GM12878 (cell line): ENCODE measurements around the gene CDC42BPB. TPM values are rescaled to one million over a fixed set of nuclear protein-coding genes. Genes with fewer than 3 reads are reported as not detected.
A peak's percentile ranks its signal among the peaks of the same experiment; 100 is the strongest.
"Not testable (repeated sequence)": the region's sequence is repeated elsewhere in the genome, so short reads cannot be mapped to it uniquely, and the experiment has no call there.

ENCODE experiments used
- ATAC-seq: fragments of 200-7000 bp; cut with Tn5 transposase; 3 replicates; pipeline ENCODE4 v1.9.1; 2020; ENCODE audit warnings: mild to moderate bottlenecking, moderate library complexity
- BruUV-seq: library from RNA; stranded (reverse); fragments of 400-500 nt; replicated peaks from 2 replicates; lab custom pipeline; 2021; lab: Mats Ljungman, UMichigan
- CTCF ChIA-PET: fragments of 300-600 bp; sonication (Branson Sonifier 250); formaldehyde crosslinking; extraction: SDS; loops from one replicate; lab custom pipeline; 2021; ENCODE audit warnings: inconsistent platforms; lab: Yijun Ruan, JAX
- POLR2A ChIA-PET: fragments of 350-600 bp; formaldehyde crosslinking; extraction: SDS; loops from one replicate; lab custom pipeline; 2021; ENCODE audit warnings: inconsistent platforms; lab: Charles Lee
- RAD21 ChIA-PET: fragments of 300-600 bp; sonication (Branson Sonifier 250); formaldehyde crosslinking; loops from one replicate; lab custom pipeline; 2023; ENCODE audit warnings: antibody characterized with exemption; ENCODE audit not compliant: unreplicated experiment; lab: Charles Lee
- SMC1A ChIA-PET: fragments of 300-600 bp; sonication (Branson Sonifier 250); formaldehyde crosslinking; loops from one replicate; lab custom pipeline; 2023; ENCODE audit not compliant: unreplicated experiment, uncharacterized antibody; lab: Charles Lee
- DNase-seq: peaks from one replicate; pipeline ENCODE4 v3.0.0-alpha.2; 2011; ENCODE audit warnings: low read depth, low spot score
- FAIRE-seq: peaks from 3 replicates; lab custom pipeline; 2011; peaks lifted over from hg19 to GRCh38; lab: Jason Lieb, UNC
- H2AFZ ChIP-seq: 2 replicates; pipeline ENCODE4 v1.6.0; 2011; ENCODE audit warnings: low read depth, low read length, control low read depth; ENCODE audit not compliant: control insufficient read depth
- H3K27ac ChIP-seq: 2 replicates; pipeline ENCODE4 v1.5.1; 2011; ENCODE audit warnings: control low read depth; ENCODE audit not compliant: control insufficient read depth, insufficient read depth
- H3K27me3 ChIP-seq, 2 experiments: replicated peaks in 1 of 2; 2 replicates each; pipeline versions ENCODE4 v1.6.0 to v1.6.1; 2011; ENCODE audit warnings: low read length in 1 of 2; ENCODE audit not compliant: control insufficient read depth in 2 of 2, insufficient read depth in 2 of 2
- H3K36me3 ChIP-seq, 2 experiments: 2 replicates each; pipeline ENCODE4 v1.5.1; 2011; ENCODE audit warnings: low read length in 1 of 2; ENCODE audit not compliant: control insufficient read depth in 2 of 2, insufficient read depth in 2 of 2
- H3K4me1 ChIP-seq: 2 replicates; pipeline ENCODE4 v1.6.1; 2011; ENCODE audit warnings: mild to moderate bottlenecking, low read length, moderate library complexity, mixed read lengths; ENCODE audit not compliant: control insufficient read depth, insufficient read depth
- H3K4me2 ChIP-seq: 2 replicates; pipeline ENCODE4 v1.6.0; 2011; ENCODE audit warnings: control low read depth; ENCODE audit not compliant: control insufficient read depth, insufficient read depth
- H3K4me3 ChIP-seq: fragments of 200-600 bp; sonication (generic); 2 replicates; pipeline ENCODE4 v1.5.1; 2016
- H3K79me2 ChIP-seq: 2 replicates; pipeline ENCODE4 v1.6.0; 2011; ENCODE audit warnings: low read length; ENCODE audit not compliant: control insufficient read depth, insufficient read depth
- H3K9ac ChIP-seq: 2 replicates; pipeline ENCODE4 v1.8.0; 2011; ENCODE audit warnings: low read length, control low read depth, mixed read lengths; ENCODE audit not compliant: control insufficient read depth, insufficient read depth
- H3K9me3 ChIP-seq: replicated peaks from 3 replicates; pipeline ENCODE4 v1.5.1; 2011; ENCODE audit warnings: mild to moderate bottlenecking, low read length; ENCODE audit not compliant: control insufficient read depth, insufficient read depth
- H4K20me1 ChIP-seq: 2 replicates; pipeline ENCODE4 v1.6.0; 2011; ENCODE audit not compliant: control insufficient read depth, insufficient read depth
- CREM ChIP-seq: IDR thresholded peaks from 2 replicates; pipeline ENCODE4 v1.6.1; 2014; ENCODE audit warnings: antibody characterized with exemption, low read depth
- CTCF ChIP-seq, 3 experiments: IDR thresholded peaks in 2 of 3; conservative IDR thresholded peaks in 1 of 3; 2 replicates each; pipeline ENCODE4 v1.5.1; 2011; ENCODE audit warnings: low read depth in 3 of 3, low read length in 3 of 3, mild to moderate bottlenecking in 3 of 3, control low read depth in 2 of 3, moderate library complexity in 2 of 3, inconsistent platforms in 1 of 3, mixed read lengths in 1 of 3; ENCODE audit not compliant: control insufficient read depth in 2 of 3, insufficient read depth in 1 of 3; ENCODE audit errors: extremely low read depth in 1 of 3
- DPF2 ChIP-seq: fragments of 450-650 bp; IDR thresholded peaks from 2 replicates; pipeline ENCODE4 v1.6.1; 2017; ENCODE audit warnings: mild to moderate bottlenecking
- E2F4 ChIP-seq: IDR thresholded peaks from 2 replicates; pipeline ENCODE4 v1.6.1; 2012; ENCODE audit warnings: low read depth, low read length, improper control_type of control experiment
- EP300 ChIP-seq, 2 experiments: fragments of 150-350 bp in 1 of 2; IDR thresholded peaks; 2 replicates each; pipeline ENCODE4 v1.6.1; 2011 to 2012; ENCODE audit warnings: low read depth in 2 of 2, low read length in 2 of 2, borderline replicate concordance in 1 of 2, improper control_type of control experiment in 1 of 2, inconsistent platforms in 1 of 2; ENCODE audit not compliant: control insufficient read depth in 1 of 2
- FOXM1 ChIP-seq: IDR thresholded peaks from 2 replicates; pipeline ENCODE4 v1.6.1; 2012; ENCODE audit warnings: low read depth, mild to moderate bottlenecking, inconsistent platforms, low read length, moderate library complexity
- KLF5 ChIP-seq: fragments of 450-650 bp; IDR thresholded peaks from 2 replicates; pipeline ENCODE4 v1.6.1; 2014; ENCODE audit warnings: mild to moderate bottlenecking; ENCODE audit not compliant: partially characterized antibody
- SREBF2 ChIP-seq: IDR thresholded peaks from 2 replicates; pipeline ENCODE4 v1.6.1; 2012; ENCODE audit warnings: mild to moderate bottlenecking, low read length
- TCF12 ChIP-seq: IDR thresholded peaks from 2 replicates; pipeline ENCODE4 v1.6.1; 2011; ENCODE audit warnings: low read depth, mild to moderate bottlenecking, low read length
- USF1 ChIP-seq: IDR thresholded peaks from 2 replicates; pipeline ENCODE4 v1.6.1; 2011; ENCODE audit warnings: borderline replicate concordance, low read depth, mild to moderate bottlenecking, moderate library complexity, mixed read lengths, low read length; ENCODE audit not compliant: insufficient read depth; ENCODE audit errors: extremely low read length
- WRNIP1 ChIP-seq: IDR thresholded peaks from 2 replicates; pipeline ENCODE4 v1.6.1; 2011; ENCODE audit warnings: low read depth, low read length, improper control_type of control experiment, borderline replicate concordance
- WGBS: methylation state at CpG from one replicate; pipeline ENCODE4 v1.1.6; 2016; ENCODE audit warnings: low lambda C conversion rate; ENCODE audit not compliant: insufficient replicate concordance, insufficient coverage; ENCODE audit errors: missing lambda C conversion rate; 5-methylcytosine and 5-hydroxymethylcytosine counted together
- in situ Hi-C: fragments of 300-500 bp; cut with MboI; formaldehyde crosslinking; loops from 9 replicates; pipeline ENCODE4 v1.14.3; 2018; ENCODE audit warnings: mixed read lengths
- intact Hi-C: fragments of 100-400 bp; cut with micrococcal nuclease; formaldehyde crosslinking; loops from one replicate; pipeline ENCODE4 v1.14.2; 2022; ENCODE audit not compliant: unreplicated experiment
- polyA plus RNA-seq, 11 experiments: library from polyadenylated mRNA; depleted of rRNA in 4 of 11; unstranded in 6 of 11; stranded (reverse) in 5 of 11; fragments of >200 nt; fragmentation: Nextera tagmentation in 4 of 11; fragmentation: Illumina TruSeq in 1 of 11; extraction: Ambion mirVana in 4 of 11; extraction: Trizol in 1 of 11; gene quantifications; 1 replicate in 1 of 11; 2 replicates in 10 of 11; pipeline versions ENCODE4 v1.2.1 to v1.2.3, GENCODE V29; 2011 to 2016; ENCODE audit warnings: inconsistent platforms in 2 of 11, missing spikeins in 2 of 11, low read depth in 1 of 11
- total RNA-seq, 4 experiments: library from RNA; depleted of rRNA in 3 of 4; stranded (reverse); fragments of >200 nt in 3 of 4; fragmentation: Illumina TruSeq in 1 of 4; extraction: Trizol in 1 of 4; gene quantifications; 2 replicates each; pipeline versions ENCODE4 v1.2.1 to v1.2.3, GENCODE V29; 2013 to 2021

Gene CDC42BPB
- total and polyA plus RNA-seq, 10 of the 15 experiments (the other 5 are each of a cell fraction or from before 2014, with no cell fraction given) = 0.42 to 22.1 (median 13.3) TPM

- CTCF ChIA-PET = interaction anchor here (1.1 kb wide), 1 partner anchor 27 kb away, joined by 3 read pairs; no protein-coding TSS in a partner anchor
- DNase-seq, H3K9me3 ChIP-seq, in situ Hi-C loops, BruUV-seq, ATAC-seq, H3K4me2 ChIP-seq, intact Hi-C loops, H3K36me3 ChIP-seq, FAIRE-seq, H3K9ac ChIP-seq, H4K20me1 ChIP-seq, H3K4me3 ChIP-seq, H3K27me3 ChIP-seq, RAD21 ChIA-PET, H2AFZ ChIP-seq, H3K27ac ChIP-seq: not testable (repeated sequence)
- SMC1A ChIA-PET = interaction anchor here (1.2 to 1.4 kb wide), 3 partner anchors 8 to 353 kb away, joined by 3 to 4 read pairs (median 3); no protein-coding TSS in a partner anchor
- Histone ChIP-seq H3K79me2 (peaks cover 50% of the 10 kb centered on the region), H3K4me1 (peaks cover 31% of the 10 kb centered on the region)
- 64% methylated on average over 8 of the region's 8 CpGs for WGBS
- POLR2A ChIA-PET = interaction anchor here (0.6 kb wide), 1 partner anchor 78 kb away, joined by 3 read pairs; no protein-coding TSS in a partner anchor
These were observed 9.9 kb downstream of the CDC42BPB start for GRCh38 chr14:103047453-103047852.

GRCh38 chr14:103045371-103045869 is 11.9 kb downstream of the CDC42BPB start:
- intact Hi-C loops (no loop called here), in situ Hi-C loops (no loop called here)
- H3K79me2 ChIP-seq = peaks cover 42% of the 10 kb centered on the region
- POLR2A ChIA-PET = no interaction called here
- DNase-seq (peak; percentile 25), ATAC-seq (peak; percentile 85), FAIRE-seq (peak; percentile 56)
- H4K20me1 ChIP-seq = no peaks in the 10 kb centered on the region
- H3K27me3 ChIP-seq = no peaks in the 10 kb centered on the region
- peaks cover 12% of the 10 kb centered on the region; the same call in 2 of the 3 replicates for H3K9me3 ChIP-seq
- CTCF ChIA-PET = interaction anchor here (2.2 kb wide), 1 partner anchor 8 kb away, joined by 8 read pairs; no protein-coding TSS in a partner anchor
- no peak overlapping the region; the same call in 1 of the 2 replicates for H3K27ac ChIP-seq
- RAD21 ChIA-PET = no interaction called here
- SMC1A ChIA-PET = interaction anchor here (1.0 to 1.1 kb wide), 2 partner anchors 13 to 29 kb away, joined by 3 read pairs; no protein-coding TSS in a partner anchor
- BruUV-seq = no TSS peak
- WGBS = 1% methylated on average over 15 of the region's 15 CpGs
- peak overlapping the region; percentile 68 for H3K4me2 ChIP-seq
- no peak overlapping the region for H2AFZ ChIP-seq
- no peak overlapping the region for H3K9ac ChIP-seq
- H3K36me3 ChIP-seq = peaks cover 3 to 4% of the 10 kb centered on the region in 2 experiments; a peak in 3 of 4 replicates
- H3K4me3 ChIP-seq = peak overlapping the region; percentile 57
- peaks cover 26% of the 10 kb centered on the region for H3K4me1 ChIP-seq
- TF ChIP-seq CTCF (IDR thresholded peaks at IDR 0.05 in 2 of 3, conservative IDR thresholded peaks at IDR 0.05 in 1 of 3; ENCODE audit: control insufficient read depth in 2 of 3, extremely low read depth in 1 of 3, insufficient read depth in 1 of 3, low read depth in 3 of 3, low read length in 3 of 3) = no peak
- TF ChIP-seq USF1 = peak; percentile 62
- 0 out of 2 replicates have a peak, but pooled peaks have one; percentile 31 for TF ChIP-seq DPF2
- peak; percentile 23; the same call in 1 of the 2 replicates for TF ChIP-seq TCF12
- no peak for TF ChIP-seq SREBF2
- TF ChIP-seq CREM = peak; percentile 29; the same call in 1 of the 2 replicates
- no peak for TF ChIP-seq KLF5
- TF ChIP-seq FOXM1 = no peak
- TF ChIP-seq WRNIP1 = no peak
- no peak for TF ChIP-seq EP300 (IDR thresholded peaks at IDR 0.05; ENCODE audit: borderline replicate concordance in 1 of 2, control insufficient read depth in 1 of 2, low read depth in 2 of 2, low read length in 2 of 2)
- no peak for TF ChIP-seq E2F4
